H1 (cell line): ENCODE results near the gene IST1. TPM values are rescaled to one million over a fixed set of nuclear protein-coding genes. Genes with fewer than 3 reads are reported as not detected.

Experiments
- CTCF ChIA-PET: fragments of 300-600 bp; sonication (Branson Sonifier 250); formaldehyde crosslinking; loops from one replicate; lab custom pipeline; 2021; ENCODE audit not compliant: partially characterized antibody; lab: Charles Lee
- POLR2A ChIA-PET: fragments of 300-600 bp; sonication (Branson Sonifier 250); formaldehyde crosslinking; loops from one replicate; lab custom pipeline; 2021; ENCODE audit warnings: inconsistent platforms; ENCODE audit not compliant: partially characterized antibody; lab: Charles Lee
- DNase-seq, 2 experiments: peaks; one replicate each; pipeline versions ENCODE4 v3.0.0 to v3.0.0-alpha.2; 2010 to 2022; ENCODE audit warnings: low spot score in 2 of 2, low read depth in 1 of 2, mixed read lengths in 1 of 2
- FAIRE-seq: peaks from 2 replicates; lab custom pipeline; 2011; peaks lifted over from hg19 to GRCh38; lab: Jason Lieb, UNC
- H2AFZ ChIP-seq: 2 replicates; pipeline ENCODE4 v1.8.1; 2012; ENCODE audit warnings: low read length, inconsistent platforms
- H2AK5ac ChIP-seq: 2 replicates; pipeline ENCODE4 v1.6.1; 2013; ENCODE audit warnings: low read depth, low read length
- H2BK120ac ChIP-seq: replicated peaks from 2 replicates; pipeline ENCODE3; 2013; ENCODE audit warnings: low read depth, low read length, inconsistent platforms
- H2BK12ac ChIP-seq: 2 replicates; pipeline ENCODE4 v1.6.1; 2013; ENCODE audit warnings: low read depth, low read length
- H2BK15ac ChIP-seq: 2 replicates; pipeline ENCODE4 v1.6.1; 2013; ENCODE audit warnings: low read length
- H2BK20ac ChIP-seq: 2 replicates; pipeline ENCODE4 v1.6.1; 2013; ENCODE audit warnings: low read length
- H2BK5ac ChIP-seq: 2 replicates; pipeline ENCODE4 v1.6.1; 2013; ENCODE audit warnings: low read depth, low read length
- H3K14ac ChIP-seq: 2 replicates; pipeline ENCODE4 v1.6.1; 2013; ENCODE audit warnings: inconsistent platforms; ENCODE audit not compliant: insufficient read length
- H3K18ac ChIP-seq: 2 replicates; pipeline ENCODE4 v1.6.1; 2013; ENCODE audit warnings: low read length; ENCODE audit errors: extremely low read depth
- H3K23ac ChIP-seq: 2 replicates; pipeline ENCODE4 v1.6.1; 2013; ENCODE audit warnings: inconsistent platforms; ENCODE audit not compliant: insufficient read length
- H3K23me2 ChIP-seq: 2 replicates; pipeline ENCODE4 v1.6.1; 2013; ENCODE audit warnings: low read depth, low read length
- H3K27ac ChIP-seq: 2 replicates; pipeline ENCODE4 v1.6.1; 2011; ENCODE audit warnings: low read depth, low read length, inconsistent platforms
- H3K27me3 ChIP-seq, 4 experiments: replicated peaks in 1 of 4; 1 replicate in 1 of 4; 2 replicates in 3 of 4; pipeline versions ENCODE4 v1.6.1 to v1.8.1; 2011 to 2013; ENCODE audit warnings: low read length in 3 of 4, mild to moderate bottlenecking in 3 of 4, inconsistent platforms in 2 of 4, mixed read lengths in 2 of 4, moderate library complexity in 1 of 4; ENCODE audit not compliant: control insufficient read depth in 3 of 4, insufficient read depth in 3 of 4; ENCODE audit errors: extremely low read depth in 1 of 4
- H3K36me3 ChIP-seq, 4 experiments: 2 replicates each; pipeline versions ENCODE4 v1.6.1 to v1.8.1; 2011 to 2013; ENCODE audit warnings: mild to moderate bottlenecking in 4 of 4, low read length in 3 of 4, moderate library complexity in 2 of 4, control low read depth in 1 of 4, inconsistent platforms in 1 of 4; ENCODE audit not compliant: insufficient read depth in 4 of 4, control insufficient read depth in 2 of 4
- H3K4ac ChIP-seq: replicated peaks from 2 replicates; pipeline ENCODE3; 2013; ENCODE audit warnings: low read length, low read depth, mixed read lengths, inconsistent platforms; ENCODE audit not compliant: insufficient read length
- H3K4me1 ChIP-seq, 4 experiments: replicated peaks in 1 of 4; 1 replicate in 1 of 4; 2 replicates in 3 of 4; pipeline versions ENCODE4 v1.6.1 to v1.8.1; 2011 to 2013; ENCODE audit warnings: low read length in 3 of 4, inconsistent platforms in 2 of 4, mixed read lengths in 1 of 4; ENCODE audit not compliant: insufficient read depth in 4 of 4, control insufficient read depth in 3 of 4
- H3K4me2 ChIP-seq, 2 experiments: 2 replicates each; pipeline versions ENCODE4 v1.6.1 to v1.8.1; 2011 to 2013; ENCODE audit warnings: low read depth in 2 of 2, low read length in 2 of 2, control low read depth in 1 of 2, inconsistent platforms in 1 of 2, mild to moderate bottlenecking in 1 of 2; ENCODE audit not compliant: insufficient read depth in 1 of 2
- H3K4me3 ChIP-seq, 4 experiments: fragments of 200-600, 300-600 bp in 1 of 4; sonication (generic), shearing (Covaris generic), sonication (Bioruptor Twin) in 1 of 4; 2 replicates each; pipeline versions ENCODE4 v1.5.1 to v1.8.1; 2011 to 2016; ENCODE audit warnings: low read length in 4 of 4, low read depth in 3 of 4, control low read depth in 2 of 4, inconsistent platforms in 2 of 4, mild to moderate bottlenecking in 2 of 4, mixed read lengths in 1 of 4, moderate library complexity in 1 of 4; ENCODE audit not compliant: insufficient read depth in 2 of 4; ENCODE audit errors: extremely low read depth in 1 of 4
- H3K56ac ChIP-seq: replicated peaks from 2 replicates; pipeline ENCODE3; 2013; ENCODE audit warnings: low read depth, mild to moderate bottlenecking, mixed read lengths, low read length, inconsistent platforms; ENCODE audit not compliant: insufficient read length
- H3K79me1 ChIP-seq: 2 replicates; pipeline ENCODE4 v1.6.1; 2013; ENCODE audit warnings: low read depth, low read length, control low read depth
- H3K79me2 ChIP-seq, 2 experiments: 2 replicates each; pipeline versions ENCODE4 v1.6.1 to v1.8.1; 2012 to 2013; ENCODE audit warnings: low read length in 2 of 2, mild to moderate bottlenecking in 2 of 2, inconsistent platforms in 1 of 2; ENCODE audit not compliant: insufficient read depth in 2 of 2, control insufficient read depth in 1 of 2
- H3K9ac ChIP-seq, 4 experiments: replicated peaks in 1 of 4; 1 replicate in 1 of 4; 2 replicates in 3 of 4; pipeline versions ENCODE4 v1.6.1 to v1.8.1; 2011 to 2013; ENCODE audit warnings: low read depth in 3 of 4, low read length in 3 of 4, control low read depth in 2 of 4, mild to moderate bottlenecking in 2 of 4, moderate library complexity in 2 of 4, inconsistent platforms in 1 of 4; ENCODE audit errors: extremely low read depth in 1 of 4
- H3K9me3 ChIP-seq, 2 experiments: 2 replicates each; pipeline versions ENCODE4 v1.6.1 to v1.8.1; 2012 to 2013; ENCODE audit warnings: mild to moderate bottlenecking in 2 of 2, moderate library complexity in 2 of 2, control low read depth in 1 of 2, inconsistent platforms in 1 of 2, low read depth in 1 of 2, low read length in 1 of 2, mixed read lengths in 1 of 2; ENCODE audit not compliant: insufficient read depth in 2 of 2
- H4K20me1 ChIP-seq, 2 experiments: replicated peaks in 1 of 2; 2 replicates each; pipeline versions ENCODE3 to v1.8.1; 2011 to 2013; ENCODE audit warnings: inconsistent platforms in 2 of 2, low read length in 2 of 2, mild to moderate bottlenecking in 1 of 2; ENCODE audit not compliant: insufficient read depth in 2 of 2, control insufficient read depth in 1 of 2
- H4K5ac ChIP-seq: 2 replicates; pipeline ENCODE4 v1.6.1; 2013; ENCODE audit warnings: low read length, low read depth, mixed read lengths, inconsistent platforms; ENCODE audit not compliant: insufficient read length
- H4K8ac ChIP-seq: 2 replicates; pipeline ENCODE4 v1.8.0; 2013; ENCODE audit warnings: mild to moderate bottlenecking, moderate library complexity, low read length, inconsistent platforms; ENCODE audit not compliant: insufficient read depth; ENCODE audit errors: extremely low read depth
- H4K91ac ChIP-seq: replicated peaks from 2 replicates; pipeline ENCODE3; 2013; ENCODE audit warnings: low read length, mixed read lengths, inconsistent platforms; ENCODE audit not compliant: insufficient read length
- KDM4A ChIP-seq: IDR thresholded peaks from one replicate; pipeline ENCODE4 v1.7.1; 2012; ENCODE audit warnings: low read depth, mild to moderate bottlenecking, moderate library complexity, low read length, inconsistent platforms; ENCODE audit not compliant: severe bottlenecking
- POLR2AphosphoS5 ChIP-seq: IDR thresholded peaks from 2 replicates; pipeline ENCODE4 v1.6.1; 2011; ENCODE audit warnings: low read depth, low read length
- WGBS, 2 experiments: shearing (Covaris generic) in 1 of 2; methylation state at CpG; one replicate each; pipeline versions ENCODE4 v1.1.6 to v1.1.7; 2013 to 2015; ENCODE audit warnings: low lambda C conversion rate in 2 of 2, mixed read lengths in 2 of 2, inconsistent platforms in 1 of 2, low coverage in 1 of 2, missing lambda C conversion rate in 1 of 2; ENCODE audit not compliant: insufficient replicate concordance in 2 of 2, insufficient coverage in 1 of 2, insufficient read length in 1 of 2; ENCODE audit errors: extremely low coverage in 1 of 2, missing lambda C conversion rate in 1 of 2; 5-methylcytosine and 5-hydroxymethylcytosine counted together
- polyA plus RNA-seq, 7 experiments: library from polyadenylated mRNA; depleted of rRNA in 3 of 7; stranded (reverse) in 5 of 7; unstranded in 2 of 7; fragments of >200 nt in 5 of 7; fragments of 200-250 nt in 2 of 7; gene quantifications; 1 replicate in 5 of 7; 2 replicates in 1 of 7; 4 replicates in 1 of 7; pipeline versions ENCODE4 v1.2.1 to v1.2.3, GENCODE V29; 2011 to 2013; ENCODE audit warnings: missing spikeins in 2 of 7, mixed read lengths in 2 of 7
- total RNA-seq: library from RNA; stranded (reverse); fragmentation: NEBNext Ultra II Directional; extraction: Animal tissue kit (Norgen Biotek cat#: 25700); gene quantifications from 2 replicates; pipeline ENCODE4 v1.2.1, GENCODE V29; 2021

IST1 gene
- total and polyA plus RNA-seq, 2 of the 8 experiments (the other 6 are each of a cell fraction or from before 2014, with no cell fraction given): 190 to 248 TPM

DNA sequence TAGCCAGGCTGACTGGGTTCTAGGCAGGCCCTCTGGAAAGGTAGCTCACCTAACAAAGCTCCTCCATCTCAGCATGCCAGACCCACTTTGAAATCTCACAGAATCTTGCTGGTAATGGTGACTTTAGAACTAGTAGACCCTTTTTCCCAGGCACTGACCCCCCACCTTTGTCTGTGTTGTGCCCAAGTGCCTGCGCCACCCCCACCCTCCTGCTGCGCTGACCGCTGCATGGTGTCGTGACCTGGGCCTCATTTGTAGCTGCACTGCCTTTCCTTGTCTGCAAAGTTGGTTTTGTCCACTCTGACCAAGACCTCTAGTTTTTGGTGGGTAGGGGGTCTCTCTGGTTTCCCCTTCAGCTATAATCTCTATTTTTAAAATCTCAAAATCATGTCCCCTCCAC, 42.8 kb upstream of the IST1 start:
- CTCF ChIA-PET: interaction anchor here (1.3 to 5.9 kb wide), 2 partner anchors 30 to 109 kb away, joined by 3 to 32 read pairs; no protein-coding TSS in a partner anchor
- TF ChIP-seq POLR2AphosphoS5: 0 out of 2 replicates have a peak, but pooled peaks have one; percentile 18
- TF ChIP-seq KDM4A: no peak
- no peak overlapping the region for H2BK5ac ChIP-seq
- FAIRE-seq (no peak), DNase-seq (no peak)
- no peak overlapping the region for H2AFZ ChIP-seq
- H3K9ac ChIP-seq: no peak overlapping the region
- H3K23me2 ChIP-seq: no peaks in the 10 kb centered on the region
- H4K91ac ChIP-seq: no peak overlapping the region
- H4K20me1 ChIP-seq: peaks cover 0 to 19% of the 10 kb centered on the region in 2 experiments
- no peak overlapping the region for H3K27ac ChIP-seq
- no peak overlapping the region for H3K23ac ChIP-seq
- no peak overlapping the region for H4K8ac ChIP-seq
- H2BK15ac ChIP-seq: no peak overlapping the region
- no peak overlapping the region for H2BK20ac ChIP-seq
- H2BK12ac ChIP-seq: no peak overlapping the region
- 91% methylated on average over 4 of the region's 4 CpGs; no CpG with 5 or more reads in 1 of the 2 experiments for WGBS, 2 experiments
- no peaks in the 10 kb centered on the region for H3K27me3 ChIP-seq
- no peak overlapping the region for H3K4me2 ChIP-seq
- no peak overlapping the region for H3K14ac ChIP-seq
- no peaks in the 10 kb centered on the region; the same call in 1 of the 2 replicates for H3K79me1 ChIP-seq
- H3K18ac ChIP-seq: no peak overlapping the region
- no peak overlapping the region for H3K4me3 ChIP-seq
- no peak overlapping the region for H3K4ac ChIP-seq
- no peaks in the 10 kb centered on the region for H3K9me3 ChIP-seq
- H2AK5ac ChIP-seq: no peak overlapping the region
- H2BK120ac ChIP-seq: no peak overlapping the region
- POLR2A ChIA-PET: interaction anchor here (0.5 to 2.2 kb wide), 4 partner anchors 11 to 44 kb away, joined by 3 to 7 read pairs (median 4); partner anchors contain the start of gene AP1G1
- H4K5ac ChIP-seq: no peak overlapping the region
- H3K36me3 ChIP-seq: peaks cover 11 to 32% (median 22%) of the 10 kb centered on the region in 4 experiments; a peak in 7 of 8 replicates
- H3K4me1 ChIP-seq: no peaks in the 10 kb centered on the region
- H3K79me2 ChIP-seq: peaks cover 0 to 5% of the 10 kb centered on the region in 2 experiments; a peak in 2 of 4 replicates
- no peak overlapping the region for H3K56ac ChIP-seq
